Fibroblast of skin of scalp (primary cell): ENCODE measurements around the gene FAM174B.
"Not testable (repeated sequence)": the region's sequence is repeated elsewhere in the genome, so short reads cannot be mapped to it uniquely, and the experiment has no call there.

Experiments
- DNase-seq: peaks from one replicate; pipeline ENCODE4 v3.0.0-alpha.2; 2013

FAM174B gene

DNA sequence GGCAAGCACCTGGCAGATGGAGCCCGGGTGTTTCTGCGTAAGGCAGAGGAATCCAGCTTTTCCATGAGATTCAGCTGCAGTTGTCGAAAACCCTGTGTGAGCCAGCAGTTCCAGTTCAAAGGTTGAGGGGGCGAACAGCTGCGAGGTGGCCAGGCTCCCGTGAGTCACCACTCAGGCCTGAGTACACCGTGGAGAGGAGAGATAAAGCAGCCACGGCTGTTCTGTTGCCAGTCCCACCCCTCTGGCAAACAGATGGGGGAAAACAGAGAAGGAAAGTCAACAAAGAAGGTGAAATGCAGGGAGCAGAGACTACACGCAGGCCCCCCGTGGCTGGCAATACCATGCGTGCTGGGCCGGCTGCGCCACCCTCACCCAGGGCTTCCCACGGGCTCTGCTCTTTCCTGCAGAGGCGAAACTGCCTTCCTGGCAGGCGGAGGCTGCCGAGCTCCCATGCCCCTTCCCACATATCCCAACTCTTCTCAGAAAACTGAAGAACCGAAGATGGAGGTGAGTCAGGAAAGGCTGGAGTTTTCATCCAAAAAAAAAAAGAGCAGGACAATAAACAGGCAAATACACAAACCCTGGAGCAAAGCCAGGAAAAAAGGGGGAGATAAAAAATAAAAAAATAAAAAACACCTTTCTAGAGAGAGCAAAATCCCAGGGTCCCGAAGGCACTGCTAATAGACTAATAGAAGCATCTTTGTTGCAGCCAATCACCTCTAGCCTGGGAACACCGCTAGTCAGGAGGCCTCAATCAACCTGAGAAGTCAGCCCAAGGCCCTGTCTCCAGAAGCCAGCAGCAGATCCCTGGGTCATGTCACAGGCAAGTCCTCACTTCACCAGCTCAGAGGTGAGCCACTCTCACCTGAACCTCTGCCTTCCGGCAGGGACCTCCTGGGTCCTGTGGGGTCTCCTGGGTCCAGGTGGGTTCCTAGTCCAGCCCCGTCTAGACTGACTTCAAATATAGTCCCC, 37.7 kb downstream of the FAM174B start:
- no peak for DNase-seq

DNA sequence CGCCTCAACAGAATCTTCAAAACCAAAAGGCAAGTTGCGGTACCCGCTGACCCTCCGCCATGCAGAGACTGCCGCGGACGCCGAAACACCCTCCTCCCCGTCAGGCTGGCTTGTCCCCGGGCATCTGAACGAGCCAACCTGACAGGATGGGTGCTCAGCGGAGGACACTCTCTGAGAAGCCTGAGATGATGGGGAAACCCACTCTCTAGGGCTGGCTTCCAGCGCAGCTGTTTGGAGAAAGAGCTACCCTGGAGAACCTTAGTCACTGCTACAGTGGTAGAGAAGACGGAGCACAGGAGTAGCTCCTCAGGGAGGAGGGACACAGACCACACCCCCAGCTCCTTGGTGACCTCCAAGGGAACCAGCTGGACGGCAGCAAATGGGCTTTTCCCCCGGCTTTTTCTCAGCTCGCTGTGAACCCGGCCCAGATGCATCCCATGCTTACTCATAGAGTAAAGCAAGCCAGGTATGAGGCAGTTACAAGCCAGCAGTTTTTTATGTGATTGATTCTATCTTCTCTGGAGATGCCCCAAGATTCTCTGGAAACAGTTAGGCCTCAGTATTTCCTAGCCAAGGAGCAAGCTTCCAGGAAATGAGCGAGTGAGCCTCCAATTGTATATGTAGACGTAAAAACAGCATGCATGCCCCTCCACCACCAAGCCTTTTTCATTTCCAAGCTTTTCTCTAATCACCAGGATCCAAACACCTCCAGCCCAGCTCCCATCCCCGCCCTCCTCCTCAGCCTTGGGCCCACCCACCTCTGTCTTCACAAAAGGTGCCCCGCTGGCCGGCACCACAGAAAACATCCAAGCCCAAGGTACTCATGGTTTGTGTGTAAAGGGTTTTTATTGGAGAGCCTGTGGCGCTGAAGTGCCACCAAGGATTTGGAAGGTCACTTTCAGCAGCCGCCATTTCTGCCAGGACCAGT, 38.7 kb downstream of the FAM174B start:
- DNase-seq = no peak

DNA sequence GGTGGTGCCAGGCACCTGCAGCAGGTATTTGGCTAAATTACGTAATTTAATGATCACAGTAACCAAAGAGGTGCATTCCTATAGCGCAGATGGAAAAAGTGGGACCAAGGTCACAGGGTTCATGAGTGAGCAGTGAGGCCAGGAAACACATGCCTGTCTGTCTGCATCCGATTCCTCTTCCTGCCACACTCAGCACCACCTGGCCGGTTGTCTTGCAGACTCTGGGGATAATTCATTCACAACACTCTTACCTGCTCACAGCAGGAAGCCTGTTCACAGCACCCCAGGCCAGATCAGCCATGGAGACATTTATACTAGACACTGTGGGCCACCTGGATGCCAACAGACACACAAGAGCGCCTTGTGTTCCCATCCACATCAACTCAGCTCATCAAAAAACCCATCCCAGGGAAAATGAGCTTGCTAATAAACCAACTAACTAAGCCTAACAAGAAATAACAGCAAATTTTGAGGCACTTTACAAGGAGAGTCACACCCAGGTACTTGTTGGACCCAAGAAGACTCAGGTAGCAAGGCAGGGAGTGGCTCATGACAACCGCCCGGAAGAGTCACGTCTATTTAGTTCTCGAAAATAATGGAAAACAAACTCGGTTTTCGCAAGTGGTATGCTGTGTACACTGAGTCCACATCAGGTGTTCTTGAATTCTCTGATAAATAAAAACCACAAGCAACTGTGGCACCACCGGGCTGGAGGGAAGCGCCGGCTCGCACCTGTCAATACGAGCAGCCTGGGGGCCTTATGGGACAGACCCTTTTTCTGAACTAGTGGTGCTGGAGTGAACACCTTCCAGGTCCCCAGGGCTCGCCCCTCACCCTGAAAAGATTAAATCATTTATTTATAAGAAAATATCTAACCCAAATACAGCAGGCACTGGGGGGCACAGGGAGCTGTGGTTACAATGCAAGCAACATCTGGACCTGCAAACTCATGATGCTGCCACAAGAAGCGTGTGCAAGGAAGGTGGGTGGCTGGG, 40.5 kb downstream of the FAM174B start:
- DNase-seq = no peak

- no peak for DNase-seq
Measured at GRCh38 chr15:92614301-92614700, 41.3 kb downstream of the FAM174B start.

- no peak for DNase-seq
Measured at GRCh38 chr15:92613841-92614240, 41.7 kb downstream of the FAM174B start.

GRCh38 chr15:92612891-92613290, 42.7 kb downstream of the FAM174B start:
- no peak for DNase-seq

GRCh38 chr15:92611995-92612745, 43.4 kb downstream of the FAM174B start:
- no peak for DNase-seq

- DNase-seq = no peak
Measured at GRCh38 chr15:92611150-92611549, 44.4 kb downstream of the FAM174B start.

DNA sequence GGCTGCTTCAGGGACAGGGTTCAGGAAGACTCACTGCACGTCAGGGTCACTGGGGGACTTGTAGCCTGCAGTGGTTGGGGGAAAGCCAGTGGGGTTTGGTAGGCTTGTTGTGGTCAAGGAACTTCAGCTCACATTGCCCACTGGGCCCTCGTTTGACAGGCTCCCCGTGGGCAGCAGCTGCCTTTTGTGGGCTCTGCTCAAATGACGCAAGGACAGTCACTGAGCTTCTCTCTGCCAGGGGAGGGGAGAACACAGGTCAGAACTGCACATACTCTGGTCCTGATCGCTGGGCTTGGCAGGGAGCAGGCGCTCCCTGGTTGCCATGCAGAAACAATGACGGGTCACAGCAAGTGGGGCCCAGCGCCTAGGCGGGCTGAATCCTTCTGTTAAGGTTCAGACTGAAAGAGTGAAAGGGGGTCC, 45.5 kb downstream of the FAM174B start:
- DNase-seq = no peak

- DNase-seq = no peak
Measured at GRCh38 chr15:92608866-92609700, 46.5 kb downstream of the FAM174B start.

- DNase-seq = not testable (repeated sequence)
Measured at GRCh38 chr15:92606836-92607150, 48.8 kb downstream of the FAM174B start.

DNA sequence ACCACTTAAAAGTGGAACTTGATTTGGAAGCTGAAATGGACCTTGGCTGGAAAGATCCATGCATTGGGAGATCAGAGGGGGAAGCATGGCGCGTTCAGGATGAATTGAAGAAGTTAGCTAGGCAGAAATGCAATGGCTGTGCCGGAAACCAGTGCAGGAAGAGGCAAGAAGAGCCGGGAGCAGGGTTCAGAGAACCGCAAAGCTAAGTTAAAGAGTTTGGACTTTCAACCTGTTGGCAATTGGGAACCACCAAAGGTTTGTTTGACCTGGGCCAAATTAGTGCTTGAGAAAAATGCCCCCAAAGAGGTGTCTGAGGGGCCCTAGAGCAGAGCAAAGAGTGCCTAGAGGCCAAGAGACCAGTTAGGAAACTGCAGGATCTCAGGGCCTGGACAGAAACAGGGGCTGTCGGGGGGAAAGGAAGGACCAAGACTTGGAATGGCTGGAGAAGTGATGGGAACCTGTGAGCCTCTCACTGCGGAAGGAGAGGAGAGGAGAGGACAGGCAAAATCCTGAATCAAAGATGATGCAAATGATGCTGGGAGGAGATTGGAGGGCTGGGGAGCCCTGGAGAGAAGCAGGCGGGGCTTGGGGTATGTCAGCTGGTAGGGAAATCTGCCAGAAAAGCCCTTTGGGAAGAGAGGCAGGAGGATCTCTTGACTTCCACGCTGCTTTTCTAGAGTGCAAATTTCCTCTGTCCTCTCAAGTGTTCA, 49.3 kb downstream of the FAM174B start:
- DNase-seq = no peak

DNA sequence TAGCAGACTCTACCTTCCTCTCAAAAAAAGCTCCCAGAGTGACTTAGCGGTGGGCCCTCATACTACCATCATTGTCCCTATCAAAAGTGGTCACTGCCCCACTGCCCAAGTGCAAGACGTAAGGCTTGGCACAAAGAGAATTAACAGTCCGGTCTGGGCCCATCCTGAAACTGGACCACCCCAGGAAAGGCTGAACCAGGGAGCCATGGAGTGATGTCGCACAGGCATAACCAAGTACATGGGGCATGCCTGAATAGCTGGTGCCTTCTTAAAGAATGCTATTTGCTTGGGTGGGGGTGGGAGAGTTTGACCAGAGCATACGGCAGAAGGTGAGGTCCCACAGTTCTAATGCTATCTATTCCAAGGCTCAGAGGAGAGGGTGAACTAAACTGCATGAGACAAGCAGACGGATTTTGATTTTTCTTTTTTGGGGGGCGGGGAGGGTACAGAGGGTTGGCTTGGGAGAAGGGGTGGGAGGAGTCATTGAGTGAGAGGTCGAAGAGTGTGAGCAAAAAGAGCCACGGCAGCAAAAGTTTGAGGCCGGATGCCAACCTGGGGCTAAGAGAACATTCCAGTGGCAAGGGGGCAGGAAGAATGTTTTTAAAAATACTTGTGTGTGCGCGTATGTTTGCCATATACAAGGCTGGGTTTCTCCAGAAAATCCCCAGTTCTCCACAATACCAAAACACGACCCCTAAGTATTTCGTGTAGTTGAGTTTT, 50.2 kb downstream of the FAM174B start:
- DNase-seq = no peak

- DNase-seq = no peak
Measured at GRCh38 chr15:92603743-92604470, 51.7 kb downstream of the FAM174B start.

DNA sequence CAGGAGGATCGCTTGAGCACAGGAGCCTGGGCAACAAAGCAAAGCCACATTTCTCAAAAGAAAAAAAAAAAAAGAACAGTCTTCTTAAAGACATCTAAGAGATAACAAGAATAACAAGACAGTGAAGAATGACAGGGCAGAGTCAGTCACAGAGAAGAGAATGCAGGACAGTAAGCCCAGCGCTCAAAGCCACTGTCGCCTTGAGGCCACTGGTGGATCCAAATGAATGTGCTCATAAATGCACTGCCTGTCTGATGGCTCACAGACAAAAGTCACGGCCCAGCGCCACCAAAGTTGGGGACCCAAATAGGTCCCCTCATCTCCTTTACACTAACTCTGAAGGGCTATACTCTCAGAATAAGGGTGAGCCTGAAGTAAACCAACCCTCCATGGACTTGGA, 52.3 kb downstream of the FAM174B start:
- DNase-seq = no peak

DNA sequence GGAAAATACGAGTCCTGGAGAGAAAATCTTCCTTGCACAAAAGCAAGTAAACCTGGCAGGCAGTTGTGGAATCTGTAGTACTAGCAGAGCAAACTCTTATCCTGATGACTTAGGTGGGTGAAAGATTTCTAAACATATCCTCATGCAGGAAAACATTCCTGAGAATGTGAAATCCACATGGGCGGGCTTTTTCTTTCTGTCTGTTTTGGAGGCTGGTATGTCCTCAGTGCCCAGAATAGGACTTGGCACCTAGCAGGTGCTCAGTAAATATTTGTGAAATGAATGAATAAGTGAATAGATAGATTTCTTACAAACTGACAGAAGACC, 53.3 kb downstream of the FAM174B start:
- DNase-seq = no peak

GRCh38 chr15:92601592-92602266, 53.8 kb downstream of the FAM174B start:
- no peak for DNase-seq

GRCh38 chr15:92600856-92601255, 54.7 kb downstream of the FAM174B start:
- DNase-seq = no peak
